PC-3 (cell line): ENCODE results near the gene ADAMTS9. TPM values are rescaled to one million over a fixed set of nuclear protein-coding genes. Genes with fewer than 3 reads are reported as not detected.

Experiments
- ATAC-seq: fragments of 200-7000 bp; cut with Tn5 transposase; 2 replicates; pipeline ENCODE4 v1.9.1; 2020; ENCODE audit warnings: mild to moderate bottlenecking, moderate library complexity
- BruUV-seq: library from RNA; stranded (reverse); fragments of 400-500 nt; replicated peaks from 2 replicates; lab custom pipeline; 2021; lab: Mats Ljungman, UMichigan
- CTCF ChIA-PET: fragments of 300-600 bp; sonication (Branson Sonifier 250); formaldehyde crosslinking; loops from one replicate; lab custom pipeline; 2022; ENCODE audit warnings: antibody characterized with exemption; lab: Charles Lee
- POLR2A ChIA-PET: fragments of 300-600 bp; sonication (Branson Sonifier 250); formaldehyde crosslinking; loops from one replicate; lab custom pipeline; 2022; ENCODE audit warnings: antibody characterized with exemption; ENCODE audit not compliant: unreplicated experiment; lab: Charles Lee
- DNase-seq: peaks from one replicate; pipeline ENCODE4 v3.0.0-alpha.2; 2015
- H2AFZ ChIP-seq: fragments of 300-600 bp; sonication (generic); 2 replicates; pipeline ENCODE4 v1.6.0; 2016; ENCODE audit warnings: antibody characterized with exemption, low read length
- H3F3A ChIP-seq: fragments of 300-600 bp; sonication (generic); one replicate; pipeline ENCODE4 v1.6.0; 2017; ENCODE audit warnings: antibody characterized with exemption, low read length, control low read depth, mild to moderate bottlenecking; ENCODE audit not compliant: unreplicated experiment
- H3K27ac ChIP-seq: fragments of 300-600 bp; sonication (generic); 2 replicates; pipeline ENCODE4 v1.5.1; 2016; ENCODE audit warnings: mild to moderate bottlenecking, low read length
- H3K27me3 ChIP-seq: fragments of 300-600 bp; sonication (generic); 2 replicates; pipeline ENCODE4 v1.6.1; 2016; ENCODE audit warnings: low read length, mixed read lengths
- H3K36me3 ChIP-seq: fragments of 300-600 bp; sonication (generic); 2 replicates; pipeline ENCODE4 v1.6.1; 2016; ENCODE audit warnings: low read depth, mixed run types, low read length, mixed read lengths
- H3K4me1 ChIP-seq: fragments of 300-600 bp; sonication (generic); 2 replicates; pipeline ENCODE4 v1.5.1; 2016; ENCODE audit warnings: low read length; ENCODE audit not compliant: insufficient read depth
- H3K4me2 ChIP-seq: fragments of 300-600 bp; sonication (generic); 2 replicates; pipeline ENCODE4 v1.6.0; 2016; ENCODE audit warnings: low read length
- H3K4me3 ChIP-seq: fragments of 300-600 bp; sonication (generic); 2 replicates; pipeline ENCODE4 v1.5.1; 2016; ENCODE audit warnings: mild to moderate bottlenecking, low read length, mixed read lengths
- H3K79me2 ChIP-seq: fragments of 300-600 bp; sonication (generic); 2 replicates; pipeline ENCODE4 v1.6.1; 2017; ENCODE audit warnings: low read length, mixed read lengths
- H3K9ac ChIP-seq: fragments of 300-600 bp; sonication (generic); 2 replicates; pipeline ENCODE4 v1.6.0; 2016; ENCODE audit warnings: mild to moderate bottlenecking, low read length
- H3K9me2 ChIP-seq: fragments of 300-600 bp; sonication (generic); replicated peaks from 2 replicates; pipeline ENCODE4 v1.6.1; 2016; ENCODE audit warnings: mixed run types, low read length, mixed read lengths
- H3K9me3 ChIP-seq: fragments of 300-600 bp; sonication (generic); 2 replicates; pipeline ENCODE4 v1.6.1; 2016; ENCODE audit warnings: low read length, mixed read lengths
- H4K20me1 ChIP-seq: fragments of 300-600 bp; sonication (generic); 2 replicates; pipeline ENCODE4 v1.6.1; 2016; ENCODE audit warnings: low read length, mixed read lengths
- CTCF ChIP-seq: fragments of 300-600 bp; sonication (generic); conservative IDR thresholded peaks from 2 replicates; pipeline ENCODE4 v1.5.1; 2017; ENCODE audit warnings: antibody characterized with exemption, low read depth, mild to moderate bottlenecking, low read length
- EZH2 ChIP-seq: fragments of 300-600 bp; sonication (generic); IDR thresholded peaks from one replicate; pipeline ENCODE4 v1.6.1; 2017; ENCODE audit warnings: antibody characterized with exemption, mild to moderate bottlenecking, low read length; ENCODE audit not compliant: unreplicated experiment
- EZH2phosphoT487 ChIP-seq: fragments of 300-600 bp; sonication (generic); IDR thresholded peaks from 2 replicates; pipeline ENCODE4 v1.6.1; 2018; ENCODE audit warnings: mild to moderate bottlenecking, antibody characterized with exemption, low read length, borderline replicate concordance
- intact Hi-C: fragments of 100-400 bp; cut with micrococcal nuclease; formaldehyde crosslinking; loops from 2 replicates; pipeline ENCODE4 v1.9.0; 2023
- total RNA-seq: library from RNA; depleted of rRNA; stranded (reverse); fragments of >200 nt; gene quantifications from 2 replicates; pipeline ENCODE4 v1.2.3, GENCODE V29; 2014

ADAMTS9 gene
- total RNA-seq, 1 experiment from 2014 or later, result 0.55 TPM

GRCh38 chr3:64560791-64561190, 127.0 kb downstream of the ADAMTS9 start:
- no peak overlapping the region for H2AFZ ChIP-seq
- DNase-seq, result no peak
- H3K4me1 ChIP-seq, result no peaks in the 10 kb centered on the region
- no peak overlapping the region for H3K4me2 ChIP-seq
- H3K79me2 ChIP-seq, result no peaks in the 10 kb centered on the region
- H3K4me3 ChIP-seq, result no peak overlapping the region
- ATAC-seq, result no peak
- H3K36me3 ChIP-seq, result no peaks in the 10 kb centered on the region
- TF ChIP-seq CTCF (no peak), EZH2 (no peak), EZH2phosphoT487 (no peak)
- no peaks in the 10 kb centered on the region for H3K9me3 ChIP-seq
- no peak overlapping the region for H3K9ac ChIP-seq
- no peaks in the 10 kb centered on the region for H3K9me2 ChIP-seq
- no peaks in the 10 kb centered on the region for H3F3A ChIP-seq
- intact Hi-C loops, result no loop called here
- POLR2A ChIA-PET, result no interaction called here
- no peak overlapping the region for H3K27ac ChIP-seq
- CTCF ChIA-PET, result no interaction called here
- no peaks in the 10 kb centered on the region for H3K27me3 ChIP-seq
- BruUV-seq, result no TSS peak
- H4K20me1 ChIP-seq, result no peaks in the 10 kb centered on the region

GRCh38 chr3:64559588-64559987, 128.2 kb downstream of the ADAMTS9 start:
- BruUV-seq, result no TSS peak
- DNase-seq (no peak), ATAC-seq (no peak)
- Histone ChIP-seq H3K4me3 (no peak overlapping the region), H4K20me1 (no peaks in the 10 kb centered on the region), H2AFZ (no peak overlapping the region), H3K36me3 (no peaks in the 10 kb centered on the region), H3K79me2 (no peaks in the 10 kb centered on the region), H3K27me3 (no peaks in the 10 kb centered on the region), H3K27ac (no peak overlapping the region), H3K9me2 (no peaks in the 10 kb centered on the region), H3K4me1 (no peaks in the 10 kb centered on the region), H3K4me2 (no peak overlapping the region), H3F3A (no peaks in the 10 kb centered on the region), H3K9me3 (no peaks in the 10 kb centered on the region), H3K9ac (no peak overlapping the region)
- ChIA-PET CTCF (no interaction called here), POLR2A (no interaction called here)
- no peak for TF ChIP-seq CTCF
- no peak for TF ChIP-seq EZH2
- no peak for TF ChIP-seq EZH2phosphoT487
- intact Hi-C loops, result no loop called here

- TF ChIP-seq EZH2phosphoT487, result no peak
- no peak for TF ChIP-seq EZH2
- no peak for TF ChIP-seq CTCF
- no peaks in the 10 kb centered on the region for H3K36me3 ChIP-seq
- DNase-seq, result no peak
- ChIA-PET POLR2A (no interaction called here), CTCF (no interaction called here)
- no peak overlapping the region for H3K4me2 ChIP-seq
- no peak overlapping the region for H3K27ac ChIP-seq
- H3K4me1 ChIP-seq, result no peaks in the 10 kb centered on the region
- no peaks in the 10 kb centered on the region for H3K9me3 ChIP-seq
- H3F3A ChIP-seq, result no peaks in the 10 kb centered on the region
- no peaks in the 10 kb centered on the region for H3K27me3 ChIP-seq
- no TSS peak for BruUV-seq
- no peak overlapping the region for H3K4me3 ChIP-seq
- no peaks in the 10 kb centered on the region for H4K20me1 ChIP-seq
- no peak overlapping the region for H2AFZ ChIP-seq
- intact Hi-C loops, result no loop called here
- H3K9ac ChIP-seq, result no peak overlapping the region
- H3K79me2 ChIP-seq, result no peaks in the 10 kb centered on the region
- no peak for ATAC-seq
- H3K9me2 ChIP-seq, result no peaks in the 10 kb centered on the region
Measured at GRCh38 chr3:64556046-64556445, 131.8 kb downstream of the ADAMTS9 start.
